Bronchial epithelial cell (primary cell): ENCODE measurements around the gene FPR3. TPM values are rescaled to one million over a fixed set of nuclear protein-coding genes. Genes with fewer than 3 reads are reported as not detected.
"Not testable (repeated sequence)": the region's sequence is repeated elsewhere in the genome, so short reads cannot be mapped to it uniquely, and the experiment has no call there.

Source experiments
- DNase-seq: peaks from one replicate; pipeline ENCODE4 v3.0.0-alpha.2; 2010; ENCODE audit warnings: low read depth
- FAIRE-seq: peaks from 2 replicates; lab custom pipeline; 2011; peaks lifted over from hg19 to GRCh38; lab: Jason Lieb, UNC
- H3K27me3 ChIP-seq: 2 replicates; pipeline ENCODE4 v1.5.1; 2011; ENCODE audit warnings: low read length; ENCODE audit not compliant: control insufficient read depth, insufficient read depth
- H3K36me3 ChIP-seq: 2 replicates; pipeline ENCODE4 v1.5.1; 2011; ENCODE audit warnings: low read length; ENCODE audit not compliant: control insufficient read depth, insufficient read depth
- H3K4me3 ChIP-seq: 2 replicates; pipeline ENCODE4 v1.5.1; 2011; ENCODE audit warnings: mild to moderate bottlenecking, low read depth, low read length, control low read depth
- total RNA-seq: library from RNA; depleted of rRNA; stranded (reverse); fragments of >200 nt; gene quantifications from 2 replicates; pipeline ENCODE4 v1.2.1, GENCODE V29; 2014
- TF ChIP-seq, protein P1 (sequence below): IDR thresholded peaks from 2 replicates; pipeline ENCODE4 v1.5.1; 2011; ENCODE audit warnings: mild to moderate bottlenecking, moderate library complexity, low read length, control low read depth, inconsistent platforms; ENCODE audit not compliant: insufficient read depth, severe bottlenecking

FPR3 gene
- total RNA-seq, 1 donor from 2014 or later: not detected

DNA sequence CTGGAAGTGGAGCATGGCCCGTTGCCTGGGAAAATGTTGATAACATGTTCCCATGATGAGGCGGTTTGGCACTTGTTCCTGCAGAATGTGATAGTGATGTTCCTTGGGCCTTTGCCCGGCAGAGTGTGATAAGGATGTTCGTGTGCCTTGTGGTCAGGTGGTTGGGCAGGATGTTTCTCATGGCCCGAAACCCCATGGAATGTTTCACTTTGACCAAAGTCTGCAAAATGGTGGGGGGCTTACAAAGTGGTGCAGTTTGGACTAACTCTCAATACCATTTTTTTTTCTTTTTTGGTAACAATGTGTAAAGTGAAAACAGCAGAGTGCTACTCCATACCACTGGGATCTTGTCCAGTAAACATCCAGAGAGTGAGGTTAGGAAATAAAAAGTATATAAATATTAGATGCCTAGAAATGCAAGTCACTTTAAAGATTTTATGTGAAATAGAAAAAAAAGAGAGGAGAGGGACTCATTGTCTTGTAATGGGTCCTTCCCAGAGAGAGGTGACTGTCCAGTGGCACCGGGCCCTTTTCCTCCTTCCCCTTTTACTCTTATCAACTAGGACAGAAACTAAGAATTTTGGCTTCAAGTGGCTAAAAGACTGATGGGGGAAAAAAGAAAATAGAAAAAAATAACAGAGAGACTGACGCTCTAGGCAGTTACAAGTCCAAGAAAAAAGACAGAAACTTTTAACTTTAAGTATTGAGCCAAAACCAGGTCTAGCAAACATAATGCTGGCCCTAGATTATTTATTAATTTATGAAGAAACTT lies 5.7 kb downstream of the FPR3 start:
- TF ChIP-seq, protein P1, sequence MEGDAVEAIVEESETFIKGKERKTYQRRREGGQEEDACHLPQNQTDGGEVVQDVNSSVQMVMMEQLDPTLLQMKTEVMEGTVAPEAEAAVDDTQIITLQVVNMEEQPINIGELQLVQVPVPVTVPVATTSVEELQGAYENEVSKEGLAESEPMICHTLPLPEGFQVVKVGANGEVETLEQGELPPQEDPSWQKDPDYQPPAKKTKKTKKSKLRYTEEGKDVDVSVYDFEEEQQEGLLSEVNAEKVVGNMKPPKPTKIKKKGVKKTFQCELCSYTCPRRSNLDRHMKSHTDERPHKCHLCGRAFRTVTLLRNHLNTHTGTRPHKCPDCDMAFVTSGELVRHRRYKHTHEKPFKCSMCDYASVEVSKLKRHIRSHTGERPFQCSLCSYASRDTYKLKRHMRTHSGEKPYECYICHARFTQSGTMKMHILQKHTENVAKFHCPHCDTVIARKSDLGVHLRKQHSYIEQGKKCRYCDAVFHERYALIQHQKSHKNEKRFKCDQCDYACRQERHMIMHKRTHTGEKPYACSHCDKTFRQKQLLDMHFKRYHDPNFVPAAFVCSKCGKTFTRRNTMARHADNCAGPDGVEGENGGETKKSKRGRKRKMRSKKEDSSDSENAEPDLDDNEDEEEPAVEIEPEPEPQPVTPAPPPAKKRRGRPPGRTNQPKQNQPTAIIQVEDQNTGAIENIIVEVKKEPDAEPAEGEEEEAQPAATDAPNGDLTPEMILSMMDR: no peak
- no peak overlapping the region for H3K4me3 ChIP-seq
- FAIRE-seq (no peak), DNase-seq (no peak)
- no peaks in the 10 kb centered on the region for H3K36me3 ChIP-seq
- H3K27me3 ChIP-seq: no peaks in the 10 kb centered on the region

DNA sequence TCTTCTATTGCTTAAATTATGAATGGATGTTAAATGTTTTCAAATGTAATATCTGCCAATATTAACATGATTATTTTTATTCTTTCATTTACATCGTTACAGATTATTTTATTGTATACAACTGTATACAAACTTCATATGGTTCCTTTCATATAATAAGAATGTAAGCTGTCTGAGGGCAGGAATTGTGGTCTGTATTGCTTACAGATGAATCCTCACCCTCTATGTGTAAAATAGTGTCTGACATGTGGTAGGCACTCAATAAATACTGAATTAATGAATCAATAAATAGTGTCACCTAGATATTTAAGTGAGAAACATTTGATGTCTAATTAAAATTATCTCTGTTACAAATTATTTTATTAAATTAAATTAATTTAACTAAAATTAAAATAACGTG lies 7.8 kb downstream of the FPR3 start:
- TF ChIP-seq, protein P1: no peak
- DNase-seq (no peak), FAIRE-seq (no peak)
- Histone ChIP-seq H3K36me3 (no peaks in the 10 kb centered on the region), H3K4me3 (no peak overlapping the region), H3K27me3 (no peaks in the 10 kb centered on the region)

DNA sequence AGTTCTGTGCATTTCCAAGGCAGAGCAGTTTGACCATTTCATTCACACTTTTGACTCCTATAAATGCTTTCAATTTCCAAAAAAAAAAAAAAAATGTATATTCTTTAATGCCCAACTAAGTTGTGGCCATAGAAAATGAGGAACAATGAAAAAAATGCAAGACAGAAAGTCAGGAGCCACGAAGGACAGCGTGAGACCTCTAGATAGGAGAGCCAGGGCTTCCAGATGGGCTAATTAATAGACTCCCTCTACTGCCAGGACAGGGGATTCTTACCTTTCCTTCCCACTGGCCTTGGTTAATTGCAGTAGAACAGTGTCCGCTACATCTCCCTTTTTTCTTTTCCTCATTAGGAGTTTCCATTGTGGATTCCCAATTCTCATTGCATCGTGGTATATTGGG lies 8.6 kb downstream of the FPR3 start:
- FAIRE-seq: no peak
- no peaks in the 10 kb centered on the region for H3K27me3 ChIP-seq
- TF ChIP-seq, protein P1: no peak
- no peaks in the 10 kb centered on the region for H3K36me3 ChIP-seq
- DNase-seq: no peak
- H3K4me3 ChIP-seq: no peak overlapping the region

DNA sequence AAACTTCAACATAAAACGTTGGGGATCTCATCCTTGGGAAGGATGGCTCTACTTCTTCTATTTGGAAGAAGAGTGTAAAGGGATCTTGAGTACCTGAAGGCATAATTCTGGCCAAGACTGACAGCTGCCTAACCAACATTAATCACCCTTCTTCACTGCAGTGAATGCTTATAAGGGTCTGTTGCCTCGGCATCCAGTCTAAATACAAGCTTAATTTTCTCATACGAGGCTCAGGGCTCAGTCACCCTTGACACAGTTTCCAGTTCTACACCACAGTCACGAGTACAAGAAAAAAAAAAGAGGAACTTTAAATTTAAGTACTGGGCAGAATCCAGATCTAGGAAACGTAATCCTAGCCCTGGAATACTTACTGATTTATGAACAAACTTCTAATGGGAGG lies 9.0 kb downstream of the FPR3 start:
- no peaks in the 10 kb centered on the region for H3K36me3 ChIP-seq
- no peaks in the 10 kb centered on the region for H3K27me3 ChIP-seq
- TF ChIP-seq, protein P1: no peak
- no peak for FAIRE-seq
- no peak for DNase-seq
- H3K4me3 ChIP-seq: no peak overlapping the region

DNA sequence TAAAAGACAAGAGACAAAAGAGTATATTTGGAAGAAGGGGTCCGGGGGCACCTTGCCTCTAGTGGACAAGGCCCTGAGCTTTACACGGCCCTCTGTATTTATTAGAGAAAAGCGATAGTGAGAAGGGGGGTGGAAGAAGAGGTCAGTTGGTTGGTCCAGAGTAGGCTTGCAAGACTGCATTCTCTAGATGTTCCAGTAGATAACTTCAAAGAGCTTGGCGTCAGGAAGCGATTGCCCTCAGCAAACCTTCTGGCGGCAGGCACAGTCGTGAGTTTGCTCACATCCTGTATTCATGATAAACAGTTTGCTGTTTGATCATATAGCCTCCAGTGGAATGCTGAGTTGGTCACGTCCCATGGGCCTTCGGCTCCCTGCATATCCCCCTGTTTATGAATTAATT lies 9.8 kb downstream of the FPR3 start:
- FAIRE-seq, DNase-seq, H3K36me3 ChIP-seq, H3K4me3 ChIP-seq, H3K27me3 ChIP-seq: not testable (repeated sequence)

DNA sequence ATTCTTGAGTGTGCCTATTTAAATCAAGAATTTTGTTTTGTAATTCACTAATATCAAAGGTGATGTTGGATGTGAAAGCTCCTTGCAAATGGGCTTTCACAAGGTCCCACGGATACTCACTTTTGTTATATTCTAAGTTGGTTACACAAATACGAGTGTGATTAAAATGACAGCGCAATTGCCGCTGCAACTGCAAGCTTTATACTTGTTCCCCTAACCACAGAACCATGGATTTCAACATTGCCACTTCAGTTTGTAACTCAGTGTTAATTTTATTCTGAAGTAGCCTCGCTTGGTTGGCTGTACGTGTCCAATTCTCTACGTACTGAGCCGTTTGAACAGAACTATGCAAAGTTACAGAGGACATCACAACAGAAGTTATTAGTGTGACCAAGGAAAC lies 10.4 kb downstream of the FPR3 start:
- FAIRE-seq, H3K4me3 ChIP-seq, H3K27me3 ChIP-seq, H3K36me3 ChIP-seq, DNase-seq: not testable (repeated sequence)

DNA sequence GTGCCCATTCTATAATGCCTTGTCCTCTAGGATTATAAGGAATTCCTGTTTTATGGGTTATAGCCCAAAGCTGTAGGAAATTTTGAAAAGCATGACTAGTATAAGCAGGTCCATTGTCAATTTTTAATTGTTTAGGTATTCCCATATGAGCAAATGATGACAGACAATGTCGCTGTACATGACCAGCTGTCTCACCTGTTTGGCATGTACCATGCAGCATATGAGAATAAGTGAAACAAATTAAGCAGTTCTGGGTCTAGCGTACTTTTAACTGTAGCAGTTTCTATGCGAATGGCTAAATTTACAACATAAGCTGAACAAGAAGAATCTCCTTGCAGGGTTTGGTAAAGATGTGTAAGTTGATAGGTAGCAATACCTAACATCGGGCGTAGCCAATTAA lies 11.6 kb downstream of the FPR3 start:
- H3K4me3 ChIP-seq, H3K27me3 ChIP-seq, H3K36me3 ChIP-seq, DNase-seq, FAIRE-seq: not testable (repeated sequence)
